Endothelial cell (in vitro differentiated cells): ENCODE data around the gene FARP1. TPM values are rescaled to one million over a fixed set of nuclear protein-coding genes. Genes with fewer than 3 reads are reported as not detected.

Experiments
- DNase-seq: peaks from one replicate; pipeline ENCODE4 v3.0.0; 2021; ENCODE audit warnings: low spot score
- H3K27ac Mint-ChIP-seq: one replicate; pipeline ENCODE4 v1.8.0; 2021; ENCODE audit warnings: mixed read lengths, inconsistent platforms; ENCODE audit not compliant: unreplicated experiment
- H3K27me3 Mint-ChIP-seq: one replicate; pipeline ENCODE4 v1.8.0; 2021; ENCODE audit warnings: mild to moderate bottlenecking, moderate library complexity, mixed read lengths, inconsistent platforms; ENCODE audit not compliant: unreplicated experiment
- H3K36me3 Mint-ChIP-seq: one replicate; pipeline ENCODE4 v1.8.0; 2021; ENCODE audit warnings: mild to moderate bottlenecking, low read depth, mixed read lengths, inconsistent platforms; ENCODE audit not compliant: unreplicated experiment
- H3K4me1 Mint-ChIP-seq: one replicate; pipeline ENCODE4 v1.8.0; 2021; ENCODE audit warnings: mild to moderate bottlenecking, mixed read lengths, inconsistent platforms; ENCODE audit not compliant: unreplicated experiment
- H3K4me3 Mint-ChIP-seq: one replicate; pipeline ENCODE4 v1.8.0; 2021; ENCODE audit warnings: mild to moderate bottlenecking, mixed read lengths, inconsistent platforms; ENCODE audit not compliant: unreplicated experiment
- H3K9me3 Mint-ChIP-seq: one replicate; pipeline ENCODE4 v1.8.0; 2021; ENCODE audit warnings: mixed read lengths, inconsistent platforms; ENCODE audit not compliant: unreplicated experiment
- total RNA-seq: library from RNA; stranded (reverse); fragmentation: NEBNext Ultra II Directional; extraction: Animal tissue kit (Norgen Biotek cat#: 25700); gene quantifications from one replicate; pipeline ENCODE4 v1.2.1, GENCODE V29; 2021; ENCODE audit not compliant: unreplicated experiment
- TF ChIP-seq, protein P1 (sequence below): fragments of 200-600 bp; sonication (generic); IDR thresholded peaks from one replicate; pipeline ENCODE4 v1.5.0; 2021; ENCODE audit warnings: antibody characterized with exemption; ENCODE audit not compliant: unreplicated experiment

FARP1 gene
- total RNA-seq, 1 donor from 2014 or later = 167 TPM

DNA sequence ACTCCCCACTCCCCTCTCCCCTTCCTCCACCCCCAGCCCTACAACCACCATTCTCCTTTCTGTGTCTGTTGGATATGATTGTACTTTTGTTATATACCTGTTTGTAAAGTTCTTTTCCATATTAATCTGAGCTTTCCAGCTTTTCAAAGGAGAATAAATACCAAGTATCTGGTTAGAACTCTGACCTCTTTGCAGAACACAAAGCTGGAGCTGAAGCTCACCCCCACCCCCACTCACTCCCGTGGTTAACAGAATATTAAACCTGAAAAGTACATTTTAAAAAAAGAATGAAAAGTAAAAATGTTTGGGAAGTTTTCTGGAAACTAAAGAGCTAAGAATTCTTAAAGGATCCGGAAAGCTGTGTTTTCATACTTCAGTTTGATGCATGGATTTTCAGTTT is 189.3 kb downstream of the FARP1 start:
- H3K27ac Mint-ChIP-seq = no peak overlapping the region
- peaks cover 27% of the 10 kb centered on the region for H3K36me3 Mint-ChIP-seq
- H3K9me3 Mint-ChIP-seq = no peaks in the 10 kb centered on the region
- H3K27me3 Mint-ChIP-seq = peaks cover 10% of the 10 kb centered on the region
- DNase-seq = no peak
- peaks cover 22% of the 10 kb centered on the region for H3K4me1 Mint-ChIP-seq
- TF ChIP-seq, protein P1, sequence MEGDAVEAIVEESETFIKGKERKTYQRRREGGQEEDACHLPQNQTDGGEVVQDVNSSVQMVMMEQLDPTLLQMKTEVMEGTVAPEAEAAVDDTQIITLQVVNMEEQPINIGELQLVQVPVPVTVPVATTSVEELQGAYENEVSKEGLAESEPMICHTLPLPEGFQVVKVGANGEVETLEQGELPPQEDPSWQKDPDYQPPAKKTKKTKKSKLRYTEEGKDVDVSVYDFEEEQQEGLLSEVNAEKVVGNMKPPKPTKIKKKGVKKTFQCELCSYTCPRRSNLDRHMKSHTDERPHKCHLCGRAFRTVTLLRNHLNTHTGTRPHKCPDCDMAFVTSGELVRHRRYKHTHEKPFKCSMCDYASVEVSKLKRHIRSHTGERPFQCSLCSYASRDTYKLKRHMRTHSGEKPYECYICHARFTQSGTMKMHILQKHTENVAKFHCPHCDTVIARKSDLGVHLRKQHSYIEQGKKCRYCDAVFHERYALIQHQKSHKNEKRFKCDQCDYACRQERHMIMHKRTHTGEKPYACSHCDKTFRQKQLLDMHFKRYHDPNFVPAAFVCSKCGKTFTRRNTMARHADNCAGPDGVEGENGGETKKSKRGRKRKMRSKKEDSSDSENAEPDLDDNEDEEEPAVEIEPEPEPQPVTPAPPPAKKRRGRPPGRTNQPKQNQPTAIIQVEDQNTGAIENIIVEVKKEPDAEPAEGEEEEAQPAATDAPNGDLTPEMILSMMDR = no peak
- no peak overlapping the region for H3K4me3 Mint-ChIP-seq

DNA sequence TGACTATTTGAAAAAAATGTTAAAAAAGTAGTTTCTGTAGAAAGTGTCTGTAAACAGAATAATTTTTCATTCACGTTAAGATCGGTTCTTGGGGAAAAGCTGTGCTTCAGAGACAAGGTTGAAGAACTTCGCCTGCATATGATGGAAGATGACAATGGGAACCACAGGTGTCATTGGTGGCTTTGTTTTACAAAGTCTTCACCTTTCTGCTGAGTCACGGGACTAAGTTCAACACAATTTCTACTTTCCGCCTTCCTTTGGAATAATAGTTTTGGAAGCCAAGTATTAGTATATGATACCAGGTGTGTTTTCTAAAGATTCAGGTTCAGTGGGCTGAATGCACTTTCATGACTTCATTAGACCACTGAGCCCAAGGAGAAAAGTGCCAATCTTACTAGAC is 189.8 kb downstream of the FARP1 start:
- no peak overlapping the region for H3K27ac Mint-ChIP-seq
- no peaks in the 10 kb centered on the region for H3K9me3 Mint-ChIP-seq
- no peak for DNase-seq
- H3K4me3 Mint-ChIP-seq = no peak overlapping the region
- H3K27me3 Mint-ChIP-seq = peaks cover 10% of the 10 kb centered on the region
- TF ChIP-seq, protein P1 = no peak
- H3K4me1 Mint-ChIP-seq = peaks cover 17% of the 10 kb centered on the region
- H3K36me3 Mint-ChIP-seq = peaks cover 27% of the 10 kb centered on the region

DNA sequence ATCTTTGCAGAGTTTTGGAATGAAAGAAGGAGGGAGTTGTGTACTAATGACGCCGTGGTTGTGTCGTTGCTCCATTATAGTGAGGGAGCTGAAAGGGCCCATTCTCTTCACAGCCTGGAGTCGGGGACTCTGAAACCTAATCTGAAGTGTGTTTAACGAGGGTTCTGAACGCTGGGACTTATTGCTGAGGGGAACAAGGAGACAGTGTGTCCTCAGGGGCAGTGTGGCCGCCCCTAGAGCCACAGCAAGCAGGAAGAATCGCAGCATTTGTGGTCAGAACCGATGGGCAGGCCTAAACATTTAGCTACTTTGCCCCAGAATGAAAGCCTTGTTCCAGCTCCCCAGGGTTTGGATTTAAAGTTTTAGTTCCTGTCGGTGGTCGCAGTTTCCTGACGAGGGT is 190.6 kb downstream of the FARP1 start:
- DNase-seq = no peak
- TF ChIP-seq, protein P1 = no peak
- Mint-ChIP-seq H3K36me3 (peaks cover 27% of the 10 kb centered on the region), H3K27ac (no peak overlapping the region), H3K4me3 (no peak overlapping the region), H3K27me3 (peaks cover 10% of the 10 kb centered on the region), H3K9me3 (no peaks in the 10 kb centered on the region), H3K4me1 (peaks cover 9% of the 10 kb centered on the region)

DNA sequence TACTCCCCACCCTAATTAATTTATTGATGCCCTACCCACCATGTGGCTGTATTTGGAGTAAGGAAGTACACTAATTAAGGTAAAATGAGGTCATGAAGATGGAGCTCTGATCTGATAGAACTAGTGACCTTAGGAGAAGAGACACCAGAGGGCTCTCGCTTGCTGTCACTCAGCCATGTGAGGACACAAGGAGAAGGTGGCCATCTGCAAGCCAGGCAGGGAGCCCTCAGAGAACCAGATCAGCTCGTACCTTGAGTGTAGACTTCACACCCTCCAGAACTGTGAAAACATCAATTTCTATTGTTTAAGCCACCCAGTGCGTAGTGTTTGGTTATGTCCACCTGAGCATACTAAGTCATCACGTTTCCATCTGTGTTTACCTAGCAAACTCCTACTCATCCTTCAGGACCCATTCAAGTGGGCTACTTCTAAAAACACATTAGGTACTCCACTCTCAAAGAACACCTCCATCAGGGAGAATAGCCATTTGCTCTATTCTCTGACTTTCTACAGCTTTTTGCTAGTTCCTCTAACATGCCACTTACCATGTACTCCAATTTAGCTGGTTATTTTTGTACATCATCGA is 191.8 kb downstream of the FARP1 start:
- DNase-seq = no peak
- Mint-ChIP-seq H3K36me3 (peaks cover 26% of the 10 kb centered on the region), H3K4me1 (peaks cover 7% of the 10 kb centered on the region), H3K9me3 (no peaks in the 10 kb centered on the region), H3K27ac (no peak overlapping the region), H3K27me3 (peaks cover 10% of the 10 kb centered on the region), H3K4me3 (no peak overlapping the region)
- TF ChIP-seq, protein P1 = no peak

DNA sequence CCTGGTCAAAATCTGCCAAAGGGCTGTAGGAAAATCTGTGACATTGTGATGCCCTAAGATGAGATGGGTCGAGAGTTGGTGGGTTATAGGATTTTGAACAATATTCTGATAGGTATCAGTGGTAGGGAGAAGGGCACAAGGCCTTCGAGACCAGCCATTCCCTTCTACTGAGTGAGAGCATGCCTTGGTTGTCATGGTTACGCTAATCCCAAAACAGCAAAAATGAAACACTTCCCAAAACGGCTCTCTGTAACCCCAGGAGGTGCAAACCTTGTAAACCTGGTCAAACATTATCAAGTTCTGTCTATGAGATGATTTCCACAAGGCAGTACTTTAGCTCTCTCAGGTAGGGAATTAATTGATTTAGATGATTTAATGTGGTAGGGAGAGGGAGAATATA is 192.8 kb downstream of the FARP1 start:
- H3K4me3 Mint-ChIP-seq = no peak overlapping the region
- H3K27ac Mint-ChIP-seq = no peak overlapping the region
- H3K36me3 Mint-ChIP-seq = peaks cover 26% of the 10 kb centered on the region
- DNase-seq = no peak
- peaks cover 7% of the 10 kb centered on the region for H3K4me1 Mint-ChIP-seq
- H3K9me3 Mint-ChIP-seq = no peaks in the 10 kb centered on the region
- H3K27me3 Mint-ChIP-seq = peaks cover 10% of the 10 kb centered on the region
- TF ChIP-seq, protein P1 = no peak
